ENCODE data around the gene PARP9. TPM values are rescaled to one million over a fixed set of nuclear protein-coding genes. Genes with fewer than 3 reads are reported as not detected.

PARP9 gene
- total RNA-seq, 1 donor from 2014 or later = 1.0 TPM

DNA sequence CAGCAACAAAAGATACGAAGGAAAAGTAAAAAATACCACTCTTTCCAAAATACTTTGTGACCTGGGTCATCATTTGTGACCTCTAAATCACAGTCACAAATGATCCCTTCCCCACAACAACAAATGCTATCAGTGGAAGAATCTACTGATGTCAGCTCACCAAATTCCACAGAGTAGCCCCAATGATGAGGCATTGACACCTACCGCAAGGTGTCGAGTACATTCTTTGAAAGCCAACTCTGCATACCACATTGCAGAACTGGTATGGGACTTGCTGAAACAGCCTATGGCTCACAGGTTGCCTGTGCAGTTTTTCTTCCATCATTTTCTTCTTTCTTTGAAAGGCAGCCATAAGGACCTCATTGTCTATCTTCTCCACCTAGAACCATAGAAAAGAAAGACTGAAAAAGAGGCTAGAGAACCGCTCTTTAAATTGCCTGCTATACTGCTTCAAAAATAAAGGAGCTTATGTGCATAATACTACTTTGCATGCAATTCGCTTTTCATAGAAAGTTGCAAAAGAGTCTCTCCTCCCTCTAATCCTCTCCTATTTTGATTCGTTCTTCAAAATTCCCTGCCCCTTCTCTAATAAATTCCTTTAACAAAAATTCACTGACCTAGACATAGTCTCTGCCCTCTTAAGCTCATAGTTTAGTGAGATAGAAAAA, 28.0 kb downstream of the PARP9 start:
- Histone ChIP-seq H3K27me3 (no peaks in the 10 kb centered on the region), H3F3A (ENCODE audit: low read depth) (no peaks in the 10 kb centered on the region), H3K36me3 (no peaks in the 10 kb centered on the region), H3K4me3 (no peak overlapping the region), H4K20me1 (ENCODE audit: low read depth) (no peaks in the 10 kb centered on the region), H3K4me2 (no peak overlapping the region), H3K9me3 (ENCODE audit: low read depth) (no peaks in the 10 kb centered on the region), H3K79me2 (ENCODE audit: low read depth) (no peaks in the 10 kb centered on the region), H2AFZ (replicated peaks) (no peak overlapping the region), H3K4me1 (peaks cover 3% of the 10 kb centered on the region), H3K27ac (no peak overlapping the region), H3K9ac (no peak overlapping the region)
- Mint-ChIP-seq H3K27ac (no peak overlapping the region), H3K4me1 (no peaks in the 10 kb centered on the region), H3K4me3 (no peak overlapping the region), H3K9me3 (no peaks in the 10 kb centered on the region), H3K27me3 (ENCODE audit: insufficient read depth, low read depth) (peaks cover 3% of the 10 kb centered on the region), H3K36me3 (no peaks in the 10 kb centered on the region)
- TF ChIP-seq EZH2 (IDR thresholded peaks at IDR 0.05) (no peak), EZH2phosphoT487 (IDR thresholded peaks at IDR 0.05) (no peak)
- TF ChIP-seq, protein P1, sequence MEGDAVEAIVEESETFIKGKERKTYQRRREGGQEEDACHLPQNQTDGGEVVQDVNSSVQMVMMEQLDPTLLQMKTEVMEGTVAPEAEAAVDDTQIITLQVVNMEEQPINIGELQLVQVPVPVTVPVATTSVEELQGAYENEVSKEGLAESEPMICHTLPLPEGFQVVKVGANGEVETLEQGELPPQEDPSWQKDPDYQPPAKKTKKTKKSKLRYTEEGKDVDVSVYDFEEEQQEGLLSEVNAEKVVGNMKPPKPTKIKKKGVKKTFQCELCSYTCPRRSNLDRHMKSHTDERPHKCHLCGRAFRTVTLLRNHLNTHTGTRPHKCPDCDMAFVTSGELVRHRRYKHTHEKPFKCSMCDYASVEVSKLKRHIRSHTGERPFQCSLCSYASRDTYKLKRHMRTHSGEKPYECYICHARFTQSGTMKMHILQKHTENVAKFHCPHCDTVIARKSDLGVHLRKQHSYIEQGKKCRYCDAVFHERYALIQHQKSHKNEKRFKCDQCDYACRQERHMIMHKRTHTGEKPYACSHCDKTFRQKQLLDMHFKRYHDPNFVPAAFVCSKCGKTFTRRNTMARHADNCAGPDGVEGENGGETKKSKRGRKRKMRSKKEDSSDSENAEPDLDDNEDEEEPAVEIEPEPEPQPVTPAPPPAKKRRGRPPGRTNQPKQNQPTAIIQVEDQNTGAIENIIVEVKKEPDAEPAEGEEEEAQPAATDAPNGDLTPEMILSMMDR (IDR thresholded peaks at IDR 0.05) = no peak
- DNase-seq (ENCODE audit: low spot score) = no peak

DNA sequence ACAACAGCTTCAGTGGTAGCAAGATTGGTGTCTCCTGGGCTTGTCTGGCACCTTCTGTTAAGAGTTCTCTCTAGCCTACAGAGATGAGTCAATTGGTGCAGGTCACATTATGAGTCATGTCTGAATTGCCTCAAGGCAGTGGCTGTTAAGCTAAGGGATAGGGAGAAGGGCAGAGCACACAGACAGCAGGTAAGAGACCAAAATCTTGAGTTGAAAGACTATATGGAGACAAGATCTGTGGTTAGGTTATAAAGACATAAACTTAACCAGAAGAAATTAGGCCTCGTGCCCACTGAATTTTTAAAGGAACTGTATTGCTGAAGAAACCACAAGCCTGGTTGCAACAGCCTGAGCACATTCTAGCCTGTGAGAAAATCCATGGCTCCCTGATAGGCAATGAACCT, 30.2 kb downstream of the PARP9 start:
- Histone ChIP-seq H3K79me2 (ENCODE audit: low read depth) (no peaks in the 10 kb centered on the region), H3K4me3 (no peak overlapping the region), H4K20me1 (ENCODE audit: low read depth) (no peaks in the 10 kb centered on the region), H3K27ac (no peak overlapping the region), H3K4me1 (peaks cover 3% of the 10 kb centered on the region), H3F3A (ENCODE audit: low read depth) (no peaks in the 10 kb centered on the region), H3K9me3 (ENCODE audit: low read depth) (no peaks in the 10 kb centered on the region), H2AFZ (replicated peaks) (no peak overlapping the region), H3K27me3 (no peaks in the 10 kb centered on the region), H3K4me2 (no peak overlapping the region), H3K9ac (no peak overlapping the region), H3K36me3 (no peaks in the 10 kb centered on the region)
- H3K4me3 Mint-ChIP-seq = no peak overlapping the region
- H3K9me3 Mint-ChIP-seq = no peaks in the 10 kb centered on the region
- no peaks in the 10 kb centered on the region for H3K4me1 Mint-ChIP-seq
- H3K27me3 Mint-ChIP-seq (ENCODE audit: insufficient read depth, low read depth) = peaks cover 5% of the 10 kb centered on the region
- no peak for DNase-seq (ENCODE audit: low spot score)
- no peak overlapping the region for H3K27ac Mint-ChIP-seq
- TF ChIP-seq EZH2phosphoT487 (IDR thresholded peaks at IDR 0.05) = no peak
- TF ChIP-seq, protein P1 (IDR thresholded peaks at IDR 0.05) = no peak
- no peak for TF ChIP-seq EZH2 (IDR thresholded peaks at IDR 0.05)
- no peaks in the 10 kb centered on the region for H3K36me3 Mint-ChIP-seq

GRCh38 chr3:122533480-122533879, 30.6 kb downstream of the PARP9 start:
- Histone ChIP-seq H3K27me3 (no peaks in the 10 kb centered on the region), H3K27ac (no peak overlapping the region), H3F3A (ENCODE audit: low read depth) (no peaks in the 10 kb centered on the region), H3K4me3 (no peak overlapping the region), H3K36me3 (no peaks in the 10 kb centered on the region), H3K9ac (no peak overlapping the region), H3K4me1 (peaks cover 3% of the 10 kb centered on the region), H3K79me2 (ENCODE audit: low read depth) (no peaks in the 10 kb centered on the region), H3K9me3 (ENCODE audit: low read depth) (no peaks in the 10 kb centered on the region), H4K20me1 (ENCODE audit: low read depth) (no peaks in the 10 kb centered on the region), H3K4me2 (no peak overlapping the region), H2AFZ (replicated peaks) (no peak overlapping the region)
- DNase-seq (ENCODE audit: low spot score) = no peak
- Mint-ChIP-seq H3K27ac (no peak overlapping the region), H3K36me3 (no peaks in the 10 kb centered on the region), H3K4me3 (no peak overlapping the region), H3K9me3 (no peaks in the 10 kb centered on the region), H3K4me1 (no peaks in the 10 kb centered on the region), H3K27me3 (ENCODE audit: insufficient read depth, low read depth) (peaks cover 5% of the 10 kb centered on the region)
- no peak for TF ChIP-seq EZH2 (IDR thresholded peaks at IDR 0.05)
- no peak for TF ChIP-seq EZH2phosphoT487 (IDR thresholded peaks at IDR 0.05)
- TF ChIP-seq, protein P1 (IDR thresholded peaks at IDR 0.05) = no peak

Measured in neural progenitor cell (in vitro differentiated cells).